Activated CD4-positive, alpha-beta T cell treated with anti-CD3 and anti-CD28 coated beads, Interleukin-2, amount 50 U/mL, for 48 hours (primary cell): ENCODE results near the gene CDKL2.
"Not testable (repeated sequence)": the region's sequence is repeated elsewhere in the genome, so short reads cannot be mapped to it uniquely, and the experiment has no call there.

Source experiments
- DNase-seq, 2 experiments: peaks; one replicate each; pipeline ENCODE4 v3.0.0-alpha.2; 2020

The CDKL2 gene

DNA sequence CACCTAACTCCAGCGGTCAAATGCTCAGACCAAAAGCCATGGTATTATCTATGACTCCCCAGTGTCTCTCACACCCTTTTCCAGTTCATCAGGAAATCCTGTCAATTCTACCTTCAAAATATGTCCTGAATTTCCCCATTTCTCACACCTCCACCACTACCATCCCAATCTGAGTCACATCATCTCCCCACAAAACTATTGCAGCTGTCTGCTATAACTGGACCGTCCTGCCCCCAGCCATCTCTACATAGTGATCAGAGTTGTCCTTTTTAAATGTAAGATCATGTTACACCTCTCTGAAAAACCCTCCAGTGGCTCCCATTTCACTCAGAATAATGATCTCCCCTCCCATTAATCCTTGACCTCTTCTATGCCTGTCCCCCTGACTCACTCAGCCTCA is 81.3 kb downstream of the CDKL2 start:
- no peak for DNase-seq

DNA sequence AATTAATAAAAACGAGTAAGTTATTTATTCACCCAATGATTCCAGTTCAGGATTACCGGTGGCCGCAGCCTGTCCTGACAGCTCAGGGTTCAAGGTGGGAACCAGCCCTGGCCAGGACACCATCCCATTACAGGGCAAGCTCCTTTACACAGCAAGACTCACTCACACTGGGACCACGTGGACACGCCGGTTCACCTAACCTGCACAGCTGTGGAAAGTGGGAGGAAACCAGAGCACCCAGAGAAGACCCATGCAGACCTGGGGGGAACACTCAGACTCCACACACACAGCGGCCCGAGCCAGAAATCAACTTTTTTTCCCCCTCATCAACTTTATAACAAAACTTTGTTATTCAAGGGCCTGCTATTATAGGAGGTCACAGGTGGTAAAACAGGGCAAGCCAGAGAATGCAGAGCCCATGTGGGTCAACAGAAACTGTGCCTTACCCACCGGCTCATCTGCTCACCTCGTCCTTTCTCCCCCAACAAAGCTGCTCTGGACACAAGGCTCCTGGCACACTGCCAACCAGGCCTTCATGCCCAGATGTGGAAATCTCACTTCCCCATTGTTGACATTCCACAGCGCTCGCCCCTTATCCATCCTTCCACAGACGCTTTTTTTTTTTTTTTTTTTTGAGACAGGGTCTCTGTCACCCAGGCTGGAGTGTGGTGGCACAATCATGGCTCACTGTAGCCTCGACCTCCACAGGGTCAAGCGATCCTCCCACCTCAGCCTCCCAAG is 82.5 kb downstream of the CDKL2 start:
- no peak for DNase-seq

DNA sequence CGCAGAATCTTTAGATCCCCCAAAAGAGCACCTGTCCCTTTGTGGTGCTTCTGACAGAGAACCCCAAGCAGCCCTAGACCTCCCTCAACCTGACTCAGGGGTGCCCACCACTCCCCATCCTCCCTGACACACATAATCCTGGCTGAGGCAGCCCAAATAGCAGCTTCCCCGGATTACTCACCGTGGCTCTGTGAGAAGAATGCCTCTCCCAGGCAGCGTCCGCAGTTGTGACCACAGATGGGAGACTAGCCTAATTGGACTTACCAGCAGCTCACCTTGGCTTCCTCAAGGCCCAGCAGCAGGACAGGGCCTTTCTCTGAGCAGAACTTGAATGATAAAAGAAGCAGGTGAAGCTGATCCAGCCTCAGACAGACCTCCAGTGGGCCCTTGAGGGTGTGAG is 84.8 kb downstream of the CDKL2 start:
- DNase-seq = no peak

DNA sequence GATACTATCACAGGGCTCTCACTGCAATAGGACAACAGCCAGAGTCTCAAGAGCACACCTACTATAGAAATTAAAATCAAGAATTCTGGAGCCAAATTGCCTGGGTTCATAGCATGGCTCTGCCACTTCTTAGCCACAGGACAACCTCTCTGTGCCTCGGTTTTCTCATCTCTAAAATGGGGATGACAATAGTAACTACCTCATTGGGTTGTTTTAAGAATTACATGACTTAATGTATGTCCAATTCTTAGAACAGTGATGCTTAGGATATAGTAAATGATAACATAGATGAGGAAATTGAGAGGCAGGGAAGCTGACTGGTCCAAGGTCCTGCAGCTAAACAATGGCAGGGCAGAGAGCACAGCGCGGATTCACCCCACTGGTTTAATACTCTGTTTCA is 85.5 kb downstream of the CDKL2 start:
- no peak for DNase-seq

DNA sequence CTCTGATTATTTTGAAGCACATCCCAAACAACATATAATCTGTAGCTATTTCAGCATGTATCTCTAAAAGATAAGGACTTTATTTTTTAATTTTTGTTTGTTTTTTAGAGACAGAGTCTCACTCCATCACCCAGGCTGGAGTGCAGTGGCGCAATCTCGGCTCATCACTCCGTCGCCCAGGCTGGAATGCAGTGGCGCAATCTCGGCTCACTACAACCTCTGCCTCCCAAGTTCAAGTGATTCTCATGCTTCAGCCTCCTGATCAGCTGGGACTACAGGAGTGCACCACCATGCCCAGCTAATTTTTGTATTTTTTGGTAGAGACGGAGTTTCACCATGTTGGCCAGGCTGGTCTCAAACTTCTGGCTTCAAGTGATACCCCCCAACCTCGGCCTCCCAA is 86.1 kb downstream of the CDKL2 start:
- DNase-seq = not testable (repeated sequence)

DNA sequence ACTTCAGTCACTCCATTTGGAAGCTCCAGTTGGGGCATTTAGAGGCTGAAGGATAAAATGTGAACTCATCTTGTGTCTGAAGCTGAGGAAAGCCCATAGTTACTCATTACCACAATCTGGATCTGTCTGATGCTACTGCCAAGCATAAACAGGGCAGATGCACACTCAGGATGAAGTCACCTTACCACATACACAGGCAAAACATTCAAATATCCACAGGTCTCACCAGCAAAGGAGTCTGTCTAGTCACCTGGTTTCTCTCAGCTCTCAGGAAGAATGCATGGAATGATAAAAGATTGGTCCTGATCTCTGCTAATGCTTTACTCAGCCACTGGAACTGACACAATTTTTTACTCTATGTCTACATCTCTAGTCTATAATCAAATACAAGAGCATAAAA is 87.5 kb downstream of the CDKL2 start:
- DNase-seq = no peak

DNA sequence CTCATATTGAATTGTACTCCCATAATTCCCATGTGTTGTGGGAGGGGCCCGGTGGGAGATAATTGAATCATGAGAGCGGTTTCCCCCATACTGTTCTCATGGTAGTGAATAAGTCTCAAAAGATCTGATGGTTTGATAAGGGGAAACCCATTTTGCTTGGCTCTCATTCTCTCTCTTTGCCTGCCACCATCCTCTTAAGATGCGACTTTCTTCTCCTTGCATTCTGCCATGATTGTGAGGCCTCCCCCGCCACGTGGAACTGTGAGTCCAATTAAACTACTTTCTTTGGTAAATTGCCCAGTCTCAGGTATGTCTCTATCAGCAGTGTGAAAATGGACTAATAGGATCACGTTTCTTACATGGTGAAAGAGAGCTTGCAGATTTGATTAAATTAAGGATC is 93.0 kb downstream of the CDKL2 start:
- not testable (repeated sequence) for DNase-seq

DNA sequence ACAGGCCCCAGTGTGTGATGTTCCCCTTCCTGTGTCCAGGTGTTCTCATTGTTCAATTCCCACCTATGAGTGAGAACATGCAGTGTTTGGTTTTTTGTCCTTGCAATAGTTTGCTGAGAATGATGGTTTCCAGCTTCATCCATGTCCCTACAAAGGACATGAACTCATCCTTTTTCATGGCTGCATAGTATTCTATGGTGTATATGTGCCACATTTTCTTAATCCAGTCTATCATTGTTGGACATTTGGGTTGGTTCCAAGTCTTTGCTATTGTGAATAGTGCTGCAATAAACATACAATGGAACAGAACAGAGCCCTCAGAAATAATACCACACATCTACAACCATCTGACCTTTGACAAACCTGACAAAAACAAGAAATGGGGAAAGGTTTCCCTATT is 96.4 kb downstream of the CDKL2 start:
- not testable (repeated sequence) for DNase-seq

DNA sequence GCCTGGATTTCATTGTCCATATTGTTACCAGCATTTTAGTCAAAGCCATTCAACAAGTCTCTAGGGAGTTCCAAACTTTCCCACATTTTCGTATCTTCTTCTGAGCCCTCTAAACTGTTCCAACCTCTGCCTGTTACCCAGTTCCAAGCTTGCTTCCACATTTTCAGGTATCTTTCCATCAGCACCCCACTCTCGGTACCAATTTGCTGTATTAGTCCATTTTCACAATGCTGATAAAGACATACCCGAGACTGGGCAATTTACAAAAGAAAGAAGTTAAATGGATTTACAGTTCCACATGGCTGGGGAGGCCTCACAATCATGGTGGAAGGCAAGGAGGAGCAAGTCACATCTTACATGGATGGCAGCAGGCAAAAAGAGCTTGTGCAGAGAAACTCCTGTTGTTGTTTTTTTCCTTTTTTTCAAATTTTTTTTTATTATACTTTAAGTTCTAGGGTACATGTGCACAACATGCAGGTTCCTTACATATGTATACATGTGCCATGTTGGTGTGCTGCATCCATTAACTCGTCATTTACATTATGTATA is 96.9 kb downstream of the CDKL2 start:
- DNase-seq = not testable (repeated sequence)

DNA sequence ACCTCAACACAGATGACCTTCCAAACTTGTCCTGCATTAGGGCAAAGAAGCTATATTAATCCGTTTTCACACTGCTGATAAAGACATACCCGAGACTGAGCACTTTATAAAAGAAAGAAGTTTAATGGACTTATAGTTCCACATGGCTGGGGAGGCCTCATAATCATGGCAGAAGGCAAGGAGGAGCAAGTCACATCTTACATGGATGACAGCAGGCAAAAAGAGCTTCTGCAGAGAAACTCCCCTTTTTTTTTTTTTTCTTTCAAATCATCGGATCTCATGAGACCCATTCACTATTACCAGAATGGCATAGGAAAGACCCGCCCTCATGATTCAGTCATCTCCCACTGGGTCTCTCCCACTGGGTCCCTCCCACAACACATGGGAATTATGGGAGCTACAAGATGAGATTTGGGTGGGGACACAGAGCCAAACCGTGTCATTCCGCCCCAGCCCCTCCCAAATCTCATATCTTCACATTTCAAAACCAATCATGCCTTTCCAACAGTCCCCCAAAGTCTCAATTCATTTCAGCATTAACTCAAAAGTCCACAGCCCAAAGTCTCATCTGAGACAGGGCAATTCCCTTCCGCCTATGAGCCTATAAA is 98.7 kb downstream of the CDKL2 start:
- DNase-seq = not testable (repeated sequence)

DNA sequence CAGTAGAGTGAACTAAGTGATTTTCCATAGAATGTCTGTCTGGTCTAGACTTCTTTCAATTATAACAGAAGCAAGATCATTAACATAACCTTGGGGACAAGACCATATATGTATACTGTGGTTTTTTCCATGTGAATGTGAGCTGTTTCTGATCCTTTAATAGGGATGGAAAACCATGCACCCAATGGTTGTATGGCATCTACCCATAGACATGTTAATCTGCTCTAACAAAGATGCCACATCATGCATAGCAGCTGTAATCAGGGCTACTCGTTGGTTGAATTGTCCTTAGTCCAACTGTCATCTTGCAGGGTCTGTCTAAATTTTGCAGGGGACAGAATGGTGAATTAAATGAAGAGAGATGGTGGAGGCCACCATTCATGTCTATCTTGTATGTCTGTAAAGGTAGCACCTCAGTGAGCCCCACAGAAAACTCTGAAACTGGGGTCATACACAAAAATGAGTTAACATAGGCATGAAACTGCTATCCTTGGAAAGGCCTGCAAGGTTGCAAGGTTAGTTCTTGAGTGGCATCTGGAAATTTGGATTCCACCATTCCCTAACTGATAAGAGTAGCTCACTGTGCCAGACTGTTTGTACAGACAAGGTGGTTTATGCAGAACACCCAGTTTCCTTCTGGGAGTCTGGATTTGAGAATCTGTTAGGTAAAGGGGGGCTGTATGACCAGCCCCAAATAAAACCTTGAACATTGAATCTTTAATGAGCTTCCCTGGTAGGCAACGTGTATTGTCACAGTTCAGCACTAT is 99.6 kb downstream of the CDKL2 start:
- no peak for DNase-seq
